Esophagus muscularis mucosa (tissue), 4 donors: ENCODE results near the gene DROSHA.
"Not testable (repeated sequence)": the region's sequence is repeated elsewhere in the genome, so short reads cannot be mapped to it uniquely, and the experiment has no call there.

Source experiments
- CTCF ChIP-seq, 3 experiments: fragments of 200-600 bp in 2 of 3; fragments of 450-650 bp in 1 of 3; sonication (generic) in 2 of 3; IDR thresholded peaks; one replicate each; pipeline ENCODE4 v1.5.1; 2017 to 2019; ENCODE audit warnings: antibody characterized with exemption in 3 of 3, mild to moderate bottlenecking in 2 of 3, moderate library complexity in 1 of 3
- EP300 ChIP-seq: sonication (generic); formaldehyde crosslinking; IDR thresholded peaks from one replicate; pipeline ENCODE4 v1.6.1; 2017; ENCODE audit warnings: antibody characterized with exemption
- POLR2A ChIP-seq: fragments of 450-650 bp; IDR thresholded peaks from one replicate; pipeline ENCODE4 v1.6.1; 2017; ENCODE audit warnings: antibody characterized with exemption, moderate library complexity, mild to moderate bottlenecking, low read depth
- POLR2AphosphoS5 ChIP-seq, 2 donors: sonication (generic); formaldehyde crosslinking; IDR thresholded peaks; one replicate each; pipeline ENCODE4 v1.6.1; 2017; ENCODE audit warnings: antibody characterized with exemption in 2 of 2

GRCh38 chr5:31361704-31362528 is 170.0 kb downstream of the DROSHA start:
- TF ChIP-seq CTCF (IDR thresholded peaks at IDR 0.05); EP300; POLR2AphosphoS5 (IDR thresholded peaks at IDR 0.05); POLR2A: not testable (repeated sequence)
